ENCODE measurements around the gene CRK. TPM values are rescaled to one million over a fixed set of nuclear protein-coding genes. Genes with fewer than 3 reads are reported as not detected.

Gene CRK
- total and polyA plus RNA-seq, 10 of the 15 experiments (the other 5 are each of a cell fraction or from before 2014, with no cell fraction given): 11.1 to 23.8 (median 20.5) TPM

GRCh38 chr17:1455797-1456599 lies at the start of gene CRK (continued):
- TF ChIP-seq GABPA (IDR thresholded peaks at IDR 0.05; ENCODE audit: low read depth) (peak; percentile 87), RAD21 (IDR thresholded peaks at IDR 0.05; ENCODE audit: insufficient read depth, low read depth, low read length) (0 out of 2 replicates have a peak, but pooled peaks have one; percentile 1), EGR1 (IDR thresholded peaks at IDR 0.05; ENCODE audit: borderline replicate concordance in 1 of 2, low read depth in 2 of 2, low read length in 2 of 2) (peak in 1 of 2 experiments; percentile 82; a peak in 1 of 3 replicates), IKZF1 (conservative IDR thresholded peaks at IDR 0.05) (peak; percentile 97), ASH2L (IDR thresholded peaks at IDR 0.05; ENCODE audit: borderline replicate concordance, low read depth) (0 out of 2 replicates have a peak, but pooled peaks have one; percentile 33), LARP7 (IDR thresholded peaks at IDR 0.05) (no peak; the same call in 1 of the 2 replicates), SP1 (IDR thresholded peaks at IDR 0.05; ENCODE audit: low read depth, low read length) (peak; percentile 39), TCF3 (IDR thresholded peaks at IDR 0.05; ENCODE audit: borderline replicate concordance, insufficient read depth, low read depth, low read length) (0 out of 2 replicates have a peak, but pooled peaks have one; percentile 32), ZNF622 (IDR thresholded peaks at IDR 0.05) (no peak), POLR2AphosphoS2 (IDR thresholded peaks at IDR 0.05; ENCODE audit: low read depth, low read length) (peak; percentile 66; the same call in 1 of the 2 replicates), TAF1 (IDR thresholded peaks at IDR 0.05; ENCODE audit: borderline replicate concordance, low read depth, low read length) (peak; percentile 80; the same call in 1 of the 2 replicates), CHD4 (IDR thresholded peaks at IDR 0.05) (no peak), BACH1 (IDR thresholded peaks at IDR 0.05; ENCODE audit: borderline replicate concordance) (peak; percentile 71; the same call in 1 of the 2 replicates), ZNF207 (IDR thresholded peaks at IDR 0.05; ENCODE audit: borderline replicate concordance) (peak; percentile 74), NR2C1 (IDR thresholded peaks at IDR 0.05) (peak; percentile 84), IRF4 (IDR thresholded peaks at IDR 0.05; ENCODE audit: low read depth, low read length) (no peak), POLR2A (IDR thresholded peaks at IDR 0.05; ENCODE audit: low read depth, low read length) (peak; percentile 85), SIX5 (IDR thresholded peaks at IDR 0.05; ENCODE audit: low read depth, low read length, severe bottlenecking) (peak; percentile 90), ZNF24 (IDR thresholded peaks at IDR 0.05) (peak; percentile 73), RUNX3 (IDR thresholded peaks at IDR 0.05; ENCODE audit: low read length) (peak; percentile 37; the same call in 1 of the 2 replicates), SIN3A (IDR thresholded peaks at IDR 0.05; ENCODE audit: low read depth, low read length) (0 out of 2 replicates have a peak, but pooled peaks have one; percentile 63), NR2F1 (conservative IDR thresholded peaks at IDR 0.05) (peak; percentile 51; the same call in 1 of the 2 replicates)
- TF ChIP-seq, protein P1, sequence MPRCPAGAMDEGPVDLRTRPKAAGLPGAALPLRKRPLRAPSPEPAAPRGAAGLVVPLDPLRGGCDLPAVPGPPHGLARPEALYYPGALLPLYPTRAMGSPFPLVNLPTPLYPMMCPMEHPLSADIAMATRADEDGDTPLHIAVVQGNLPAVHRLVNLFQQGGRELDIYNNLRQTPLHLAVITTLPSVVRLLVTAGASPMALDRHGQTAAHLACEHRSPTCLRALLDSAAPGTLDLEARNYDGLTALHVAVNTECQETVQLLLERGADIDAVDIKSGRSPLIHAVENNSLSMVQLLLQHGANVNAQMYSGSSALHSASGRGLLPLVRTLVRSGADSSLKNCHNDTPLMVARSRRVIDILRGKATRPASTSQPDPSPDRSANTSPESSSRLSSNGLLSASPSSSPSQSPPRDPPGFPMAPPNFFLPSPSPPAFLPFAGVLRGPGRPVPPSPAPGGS (IDR thresholded peaks at IDR 0.05; ENCODE audit: borderline replicate concordance, insufficient read depth, low read depth, low read length, poor library complexity, severe bottlenecking): peak; percentile 28
- TF ChIP-seq, protein P2, sequence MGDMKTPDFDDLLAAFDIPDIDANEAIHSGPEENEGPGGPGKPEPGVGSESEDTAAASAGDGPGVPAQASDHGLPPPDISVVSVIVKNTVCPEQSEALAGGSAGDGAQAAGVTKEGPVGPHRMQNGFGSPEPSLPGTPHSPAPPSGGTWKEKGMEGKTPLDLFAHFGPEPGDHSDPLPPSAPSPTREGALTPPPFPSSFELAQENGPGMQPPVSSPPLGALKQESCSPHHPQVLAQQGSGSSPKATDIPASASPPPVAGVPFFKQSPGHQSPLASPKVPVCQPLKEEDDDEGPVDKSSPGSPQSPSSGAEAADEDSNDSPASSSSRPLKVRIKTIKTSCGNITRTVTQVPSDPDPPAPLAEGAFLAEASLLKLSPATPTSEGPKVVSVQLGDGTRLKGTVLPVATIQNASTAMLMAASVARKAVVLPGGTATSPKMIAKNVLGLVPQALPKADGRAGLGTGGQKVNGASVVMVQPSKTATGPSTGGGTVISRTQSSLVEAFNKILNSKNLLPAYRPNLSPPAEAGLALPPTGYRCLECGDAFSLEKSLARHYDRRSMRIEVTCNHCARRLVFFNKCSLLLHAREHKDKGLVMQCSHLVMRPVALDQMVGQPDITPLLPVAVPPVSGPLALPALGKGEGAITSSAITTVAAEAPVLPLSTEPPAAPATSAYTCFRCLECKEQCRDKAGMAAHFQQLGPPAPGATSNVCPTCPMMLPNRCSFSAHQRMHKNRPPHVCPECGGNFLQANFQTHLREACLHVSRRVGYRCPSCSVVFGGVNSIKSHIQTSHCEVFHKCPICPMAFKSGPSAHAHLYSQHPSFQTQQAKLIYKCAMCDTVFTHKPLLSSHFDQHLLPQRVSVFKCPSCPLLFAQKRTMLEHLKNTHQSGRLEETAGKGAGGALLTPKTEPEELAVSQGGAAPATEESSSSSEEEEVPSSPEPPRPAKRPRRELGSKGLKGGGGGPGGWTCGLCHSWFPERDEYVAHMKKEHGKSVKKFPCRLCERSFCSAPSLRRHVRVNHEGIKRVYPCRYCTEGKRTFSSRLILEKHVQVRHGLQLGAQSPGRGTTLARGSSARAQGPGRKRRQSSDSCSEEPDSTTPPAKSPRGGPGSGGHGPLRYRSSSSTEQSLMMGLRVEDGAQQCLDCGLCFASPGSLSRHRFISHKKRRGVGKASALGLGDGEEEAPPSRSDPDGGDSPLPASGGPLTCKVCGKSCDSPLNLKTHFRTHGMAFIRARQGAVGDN (IDR thresholded peaks at IDR 0.05): peak; percentile 76
